A673 (cell line): ENCODE data around the gene ERMP1.
"Not testable (repeated sequence)": the region's sequence is repeated elsewhere in the genome, so short reads cannot be mapped to it uniquely, and the experiment has no call there.

Experiments
- EZH2 ChIP-seq: fragments of 200-600 bp; sonication (generic); IDR thresholded peaks from 2 replicates; pipeline ENCODE4 v1.6.1; 2017; ENCODE audit warnings: borderline replicate concordance, low read depth, mild to moderate bottlenecking, mixed read lengths, antibody characterized with exemption, low read length; ENCODE audit not compliant: poor library complexity, severe bottlenecking
- TF ChIP-seq, protein P1 (sequence below): fragments of 300-800, 200-600 bp; sonication (generic); conservative IDR thresholded peaks from 2 replicates; pipeline ENCODE4 v1.5.1; 2017; ENCODE audit warnings: low read depth, mild to moderate bottlenecking, antibody characterized with exemption, low read length, moderate library complexity, mixed read lengths

DNA sequence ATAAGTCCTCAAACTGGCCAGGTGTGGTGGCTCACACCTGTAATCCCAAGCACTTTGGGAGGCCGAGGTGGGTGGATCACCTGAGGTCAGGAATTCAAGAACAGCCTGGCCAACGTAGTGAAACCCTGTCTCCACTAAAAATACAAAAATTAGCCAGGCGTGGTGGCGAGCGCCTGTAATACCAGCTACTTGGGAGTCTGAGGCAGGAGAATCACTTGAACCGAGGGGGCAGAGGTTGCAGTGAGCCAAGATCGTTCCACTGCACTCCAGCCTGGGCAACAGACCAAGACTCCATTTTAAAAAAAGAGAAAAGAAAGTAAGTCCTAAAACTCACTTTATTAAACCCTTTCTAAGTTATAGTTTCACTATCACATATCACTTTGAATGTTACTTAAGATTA lies 32.5 kb downstream of the ERMP1 start:
- TF ChIP-seq EZH2 = not testable (repeated sequence)
- TF ChIP-seq, protein P1, sequence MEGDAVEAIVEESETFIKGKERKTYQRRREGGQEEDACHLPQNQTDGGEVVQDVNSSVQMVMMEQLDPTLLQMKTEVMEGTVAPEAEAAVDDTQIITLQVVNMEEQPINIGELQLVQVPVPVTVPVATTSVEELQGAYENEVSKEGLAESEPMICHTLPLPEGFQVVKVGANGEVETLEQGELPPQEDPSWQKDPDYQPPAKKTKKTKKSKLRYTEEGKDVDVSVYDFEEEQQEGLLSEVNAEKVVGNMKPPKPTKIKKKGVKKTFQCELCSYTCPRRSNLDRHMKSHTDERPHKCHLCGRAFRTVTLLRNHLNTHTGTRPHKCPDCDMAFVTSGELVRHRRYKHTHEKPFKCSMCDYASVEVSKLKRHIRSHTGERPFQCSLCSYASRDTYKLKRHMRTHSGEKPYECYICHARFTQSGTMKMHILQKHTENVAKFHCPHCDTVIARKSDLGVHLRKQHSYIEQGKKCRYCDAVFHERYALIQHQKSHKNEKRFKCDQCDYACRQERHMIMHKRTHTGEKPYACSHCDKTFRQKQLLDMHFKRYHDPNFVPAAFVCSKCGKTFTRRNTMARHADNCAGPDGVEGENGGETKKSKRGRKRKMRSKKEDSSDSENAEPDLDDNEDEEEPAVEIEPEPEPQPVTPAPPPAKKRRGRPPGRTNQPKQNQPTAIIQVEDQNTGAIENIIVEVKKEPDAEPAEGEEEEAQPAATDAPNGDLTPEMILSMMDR = not testable (repeated sequence)
